HepG2 (cell line): Measurements from ENCODE around the gene KIAA0319L. TPM values are rescaled to one million over a fixed set of nuclear protein-coding genes. Genes with fewer than 3 reads are reported as not detected.

ENCODE experiments used
- ETV5 ChIP-seq: IDR thresholded peaks from 2 replicates; pipeline ENCODE4 v1.6.1; 2018; ENCODE audit warnings: missing biosample characterization, missing genetic modification reagents, inconsistent platforms, borderline replicate concordance
- GATAD1 ChIP-seq: IDR thresholded peaks from 2 replicates; pipeline ENCODE4 v1.6.1; 2016; ENCODE audit warnings: missing genetic modification reagents, missing compliant biosample characterization
- GLI4 ChIP-seq: sonication (generic); formaldehyde crosslinking; IDR thresholded peaks from 2 replicates; pipeline ENCODE4 v1.5.1; 2020; ENCODE audit warnings: missing genetic modification reagents, mild to moderate bottlenecking, moderate library complexity, borderline replicate concordance
- ISL2 ChIP-seq: sonication (generic); formaldehyde crosslinking; IDR thresholded peaks from 2 replicates; pipeline ENCODE4 v1.5.0; 2020; ENCODE audit warnings: missing genetic modification reagents
- KDM5A ChIP-seq: fragments of 200-600 bp; sonication (generic); IDR thresholded peaks from 2 replicates; pipeline ENCODE4 v1.7.0; 2018; ENCODE audit warnings: antibody characterized with exemption, mild to moderate bottlenecking, low read length, borderline replicate concordance
- KLF16 ChIP-seq, 2 experiments: sonication (generic) in 1 of 2; formaldehyde crosslinking in 1 of 2; IDR thresholded peaks; 2 replicates each; pipeline versions ENCODE4 v1.6.1 to v1.8.0; 2016 to 2023; ENCODE audit warnings: missing genetic modification reagents in 2 of 2, missing compliant biosample characterization in 1 of 2
- LCORL ChIP-seq, 2 experiments: fragments of 450-650 bp in 1 of 2; sonication (generic) in 1 of 2; formaldehyde crosslinking in 1 of 2; IDR thresholded peaks; 2 replicates each; pipeline versions ENCODE4 v1.5.0 to v1.6.1; 2017 to 2020; ENCODE audit warnings: antibody characterized with exemption in 1 of 2, missing genetic modification reagents in 1 of 2
- MBD4 ChIP-seq: IDR thresholded peaks from 2 replicates; pipeline ENCODE4 v1.6.1; 2012; ENCODE audit warnings: low read length, inconsistent platforms, borderline replicate concordance
- MEIS2 ChIP-seq: sonication (generic); formaldehyde crosslinking; IDR thresholded peaks from 2 replicates; pipeline ENCODE4 v1.9.0; 2021; ENCODE audit warnings: mild to moderate bottlenecking, missing genetic modification reagents
- MXD4 ChIP-seq: IDR thresholded peaks from 2 replicates; pipeline ENCODE4 v1.6.1; 2016; ENCODE audit warnings: mild to moderate bottlenecking, missing biosample characterization, missing genetic modification reagents
- NCOA1 ChIP-seq: sonication (generic); formaldehyde crosslinking; IDR thresholded peaks from 2 replicates; pipeline ENCODE4 v1.9.0; 2021; ENCODE audit warnings: missing genetic modification reagents
- PTBP1 ChIP-seq: fragments of 200-400 bp; formaldehyde crosslinking; IDR thresholded peaks from 2 replicates; pipeline ENCODE4 v1.6.1; 2018; ENCODE audit warnings: low read length, low read depth; ENCODE audit not compliant: poor library complexity, severe bottlenecking
- ZNF143 ChIP-seq: sonication (generic); formaldehyde crosslinking; IDR thresholded peaks from 2 replicates; pipeline ENCODE4 v1.4.0; 2020; ENCODE audit warnings: missing genetic modification reagents
- ZNF263 ChIP-seq: sonication (generic); formaldehyde crosslinking; IDR thresholded peaks from 2 replicates; pipeline ENCODE4 v1.4.0; 2020; ENCODE audit warnings: missing genetic modification reagents
- ZNF44 ChIP-seq: sonication (generic); formaldehyde crosslinking; IDR thresholded peaks from 2 replicates; pipeline ENCODE4 v1.5.1; 2020; ENCODE audit warnings: mild to moderate bottlenecking, missing genetic modification reagents
- ZNF446 ChIP-seq: sonication (generic); formaldehyde crosslinking; IDR thresholded peaks from 2 replicates; pipeline ENCODE4 v1.5.0; 2020; ENCODE audit warnings: mild to moderate bottlenecking, missing genetic modification reagents
- ZNF567 ChIP-seq: sonication (generic); formaldehyde crosslinking; IDR thresholded peaks from 2 replicates; pipeline ENCODE4 v1.8.1; 2023; ENCODE audit warnings: mild to moderate bottlenecking, missing genetic modification reagents, borderline replicate concordance
- ZNF570 ChIP-seq: sonication (generic); formaldehyde crosslinking; IDR thresholded peaks from 2 replicates; pipeline ENCODE4 v1.4.0; 2020; ENCODE audit warnings: mild to moderate bottlenecking, missing genetic modification reagents, borderline replicate concordance
- ZNF777 ChIP-seq: sonication (generic); formaldehyde crosslinking; IDR thresholded peaks from 2 replicates; pipeline ENCODE4 v1.4.0; 2020; ENCODE audit warnings: missing genetic modification reagents
- ZNF891 ChIP-seq: sonication (generic); formaldehyde crosslinking; IDR thresholded peaks from 2 replicates; pipeline ENCODE4 v1.5.0; 2020; ENCODE audit warnings: mild to moderate bottlenecking, missing genetic modification reagents
- polyA plus RNA-seq, 8 experiments: library from polyadenylated mRNA; depleted of rRNA in 3 of 8; stranded (reverse) in 7 of 8; unstranded in 1 of 8; fragments of >200 nt; fragmentation: Illumina TruSeq in 4 of 8; extraction: Trizol in 4 of 8; gene quantifications; 2 replicates each; pipeline versions ENCODE4 v1.2.1 to v1.2.3, GENCODE V29; 2011 to 2016; ENCODE audit warnings: low read depth in 4 of 8, missing spikeins in 1 of 8, mixed read lengths in 1 of 8; ENCODE audit not compliant: insufficient read depth in 1 of 8
- total RNA-seq, 5 experiments: library from RNA; depleted of rRNA; stranded (reverse); fragments of >200 nt; fragmentation: Illumina TruSeq; extraction: Trizol; gene quantifications; 2 replicates each; pipeline ENCODE4 v1.2.3, GENCODE V29; 2016; ENCODE audit warnings: low read depth in 1 of 5
- TF ChIP-seq, protein P1 (sequence below): sonication (generic); formaldehyde crosslinking; IDR thresholded peaks from 2 replicates; pipeline ENCODE4 v1.5.1; 2020; ENCODE audit warnings: missing genetic modification reagents, mild to moderate bottlenecking, borderline replicate concordance
- TF ChIP-seq, protein P2 (sequence below): sonication (generic); formaldehyde crosslinking; IDR thresholded peaks from 2 replicates; pipeline ENCODE4 v1.4.0; 2020; ENCODE audit warnings: missing genetic modification reagents, borderline replicate concordance
- TF ChIP-seq, protein P3 (sequence below): sonication (generic); formaldehyde crosslinking; IDR thresholded peaks from 2 replicates; pipeline ENCODE4 v1.8.1; 2023; ENCODE audit warnings: mild to moderate bottlenecking, inconsistent platforms, moderate library complexity, missing genetic modification reagents, borderline replicate concordance
- TF ChIP-seq, protein P4 (sequence below): sonication (generic); formaldehyde crosslinking; IDR thresholded peaks from 2 replicates; pipeline ENCODE4 v1.4.0; 2020; ENCODE audit warnings: missing genetic modification reagents

The KIAA0319L gene
- total and polyA plus RNA-seq, 2 of the 13 experiments (the other 11 are each of a cell fraction or from before 2014, with no cell fraction given), result 33.4 to 82.6 TPM

DNA sequence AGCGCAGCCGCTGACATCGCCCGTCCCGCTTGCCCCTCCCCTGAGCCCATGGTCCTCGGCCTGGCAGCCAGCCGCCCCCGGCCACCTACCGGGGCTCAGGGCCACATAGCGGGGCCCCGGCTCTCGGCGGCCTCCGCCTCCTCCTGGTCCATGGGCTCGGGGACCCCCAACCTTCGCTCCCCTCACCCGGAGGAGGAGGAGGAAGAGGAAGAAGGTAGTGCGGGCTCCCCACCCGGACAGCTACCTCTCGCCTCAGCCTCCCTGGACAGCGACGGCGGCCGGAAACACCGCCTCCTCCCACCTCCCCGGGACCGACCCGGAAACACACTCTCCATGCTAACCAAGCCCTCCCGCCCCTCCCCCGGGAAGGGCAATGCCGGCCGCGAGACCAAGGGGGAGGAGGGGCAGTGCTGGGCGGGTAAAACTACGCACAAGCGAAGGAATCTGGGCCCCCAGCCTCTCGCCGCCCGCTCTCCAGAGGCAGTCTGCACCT is at the start of gene KIAA0319L (continued):
- peak; percentile 46; the same call in 1 of the 2 replicates for TF ChIP-seq ETV5 (CRISPR knock-in tag)
- TF ChIP-seq, protein P1, sequence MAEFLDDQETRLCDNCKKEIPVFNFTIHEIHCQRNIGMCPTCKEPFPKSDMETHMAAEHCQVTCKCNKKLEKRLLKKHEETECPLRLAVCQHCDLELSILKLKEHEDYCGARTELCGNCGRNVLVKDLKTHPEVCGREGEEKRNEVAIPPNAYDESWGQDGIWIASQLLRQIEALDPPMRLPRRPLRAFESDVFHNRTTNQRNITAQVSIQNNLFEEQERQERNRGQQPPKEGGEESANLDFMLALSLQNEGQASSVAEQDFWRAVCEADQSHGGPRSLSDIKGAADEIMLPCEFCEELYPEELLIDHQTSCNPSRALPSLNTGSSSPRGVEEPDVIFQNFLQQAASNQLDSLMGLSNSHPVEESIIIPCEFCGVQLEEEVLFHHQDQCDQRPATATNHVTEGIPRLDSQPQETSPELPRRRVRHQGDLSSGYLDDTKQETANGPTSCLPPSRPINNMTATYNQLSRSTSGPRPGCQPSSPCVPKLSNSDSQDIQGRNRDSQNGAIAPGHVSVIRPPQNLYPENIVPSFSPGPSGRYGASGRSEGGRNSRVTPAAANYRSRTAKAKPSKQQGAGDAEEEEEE (CRISPR knock-in tag), result no peak
- peak; percentile 75 for TF ChIP-seq KDM5A
- TF ChIP-seq ZNF891 (CRISPR knock-in tag), result peak; percentile 45; the same call in 1 of the 2 replicates
- TF ChIP-seq ZNF44, result no peak
- TF ChIP-seq NCOA1 (CRISPR knock-in tag), result no peak; the same call in 1 of the 2 replicates
- TF ChIP-seq MEIS2 (CRISPR knock-in tag), result peak; percentile 73; the same call in 1 of the 2 replicates
- TF ChIP-seq, protein P2, sequence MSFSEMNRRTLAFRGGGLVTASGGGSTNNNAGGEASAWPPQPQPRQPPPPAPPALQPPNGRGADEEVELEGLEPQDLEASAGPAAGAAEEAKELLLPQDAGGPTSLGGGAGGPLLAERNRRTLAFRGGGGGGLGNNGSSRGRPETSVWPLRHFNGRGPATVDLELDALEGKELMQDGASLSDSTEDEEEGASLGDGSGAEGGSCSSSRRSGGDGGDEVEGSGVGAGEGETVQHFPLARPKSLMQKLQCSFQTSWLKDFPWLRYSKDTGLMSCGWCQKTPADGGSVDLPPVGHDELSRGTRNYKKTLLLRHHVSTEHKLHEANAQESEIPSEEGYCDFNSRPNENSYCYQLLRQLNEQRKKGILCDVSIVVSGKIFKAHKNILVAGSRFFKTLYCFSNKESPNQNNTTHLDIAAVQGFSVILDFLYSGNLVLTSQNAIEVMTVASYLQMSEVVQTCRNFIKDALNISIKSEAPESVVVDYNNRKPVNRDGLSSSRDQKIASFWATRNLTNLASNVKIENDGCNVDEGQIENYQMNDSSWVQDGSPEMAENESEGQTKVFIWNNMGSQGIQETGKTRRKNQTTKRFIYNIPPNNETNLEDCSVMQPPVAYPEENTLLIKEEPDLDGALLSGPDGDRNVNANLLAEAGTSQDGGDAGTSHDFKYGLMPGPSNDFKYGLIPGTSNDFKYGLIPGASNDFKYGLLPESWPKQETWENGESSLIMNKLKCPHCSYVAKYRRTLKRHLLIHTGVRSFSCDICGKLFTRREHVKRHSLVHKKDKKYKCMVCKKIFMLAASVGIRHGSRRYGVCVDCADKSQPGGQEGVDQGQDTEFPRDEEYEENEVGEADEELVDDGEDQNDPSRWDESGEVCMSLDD (CRISPR knock-in tag), result no peak
- TF ChIP-seq LCORL (IDR thresholded peaks at IDR 0.05), result no peak
- no peak for TF ChIP-seq LCORL (CRISPR knock-in tag; IDR thresholded peaks at IDR 0.05)
- TF ChIP-seq, protein P3, sequence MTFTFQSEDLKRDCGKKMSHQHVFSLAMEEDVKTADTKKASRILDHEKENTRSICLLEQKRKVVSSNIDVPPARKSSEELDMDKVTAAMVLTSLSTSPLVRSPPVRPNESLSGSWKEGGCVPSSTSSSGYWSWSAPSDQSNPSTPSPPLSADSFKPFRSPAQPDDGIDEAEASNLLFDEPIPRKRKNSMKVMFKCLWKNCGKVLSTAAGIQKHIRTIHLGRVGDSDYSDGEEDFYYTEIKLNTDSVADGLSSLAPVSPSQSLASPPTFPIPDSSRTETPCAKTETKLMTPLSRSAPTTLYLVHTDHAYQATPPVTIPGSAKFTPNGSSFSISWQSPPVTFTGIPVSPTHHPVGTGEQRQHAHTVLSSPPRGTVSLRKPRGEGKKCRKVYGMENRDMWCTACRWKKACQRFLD (CRISPR knock-in tag), result no peak; the same call in 1 of the 2 replicates
- peak; percentile 84 for TF ChIP-seq MXD4 (CRISPR knock-in tag)
- TF ChIP-seq GLI4, result no peak
- TF ChIP-seq PTBP1, result no peak
- TF ChIP-seq ZNF446 (CRISPR knock-in tag), result no peak
- TF ChIP-seq, protein P4, sequence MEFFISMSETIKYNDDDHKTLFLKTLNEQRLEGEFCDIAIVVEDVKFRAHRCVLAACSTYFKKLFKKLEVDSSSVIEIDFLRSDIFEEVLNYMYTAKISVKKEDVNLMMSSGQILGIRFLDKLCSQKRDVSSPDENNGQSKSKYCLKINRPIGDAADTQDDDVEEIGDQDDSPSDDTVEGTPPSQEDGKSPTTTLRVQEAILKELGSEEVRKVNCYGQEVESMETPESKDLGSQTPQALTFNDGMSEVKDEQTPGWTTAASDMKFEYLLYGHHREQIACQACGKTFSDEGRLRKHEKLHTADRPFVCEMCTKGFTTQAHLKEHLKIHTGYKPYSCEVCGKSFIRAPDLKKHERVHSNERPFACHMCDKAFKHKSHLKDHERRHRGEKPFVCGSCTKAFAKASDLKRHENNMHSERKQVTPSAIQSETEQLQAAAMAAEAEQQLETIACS (CRISPR knock-in tag), result no peak
- TF ChIP-seq ZNF567 (CRISPR knock-in tag), result 0 out of 2 replicates have a peak, but pooled peaks have one; percentile 24
- 0 out of 2 replicates have a peak, but pooled peaks have one; percentile 13 for TF ChIP-seq ZNF143 (CRISPR knock-in tag)
- no peak; the same call in none of the 2 replicates for TF ChIP-seq ISL2 (CRISPR knock-in tag)
- TF ChIP-seq KLF16 (CRISPR knock-in tag; IDR thresholded peaks at IDR 0.05), result no peak; a peak in 1 of 4 replicates
- peak; percentile 27; the same call in 1 of the 2 replicates for TF ChIP-seq ZNF263 (CRISPR knock-in tag)
- no peak for TF ChIP-seq MBD4
- no peak for TF ChIP-seq ZNF570 (CRISPR knock-in tag)
- no peak; the same call in 1 of the 2 replicates for TF ChIP-seq GATAD1 (CRISPR knock-in tag)
- 0 out of 2 replicates have a peak, but pooled peaks have one; percentile 15 for TF ChIP-seq ZNF777 (CRISPR knock-in tag)
